GM21528 (cell line): Measurements from ENCODE around the gene DCDC2.
A peak's percentile ranks its signal among the peaks of the same experiment; 100 is the strongest.
"Not testable (repeated sequence)": the region's sequence is repeated elsewhere in the genome, so short reads cannot be mapped to it uniquely, and the experiment has no call there.

Experiments
- ATAC-seq: cut with Tn5 transposase; IDR thresholded peaks from one replicate; pipeline ENCODE4 v1.9.1; 2021; ENCODE audit warnings: mild to moderate bottlenecking, moderate library complexity; ENCODE audit not compliant: unreplicated experiment, low FRiP score

DCDC2 gene

GRCh38 chr6:24228681-24229255 lies 129.1 kb downstream of the DCDC2 start:
- no peak for ATAC-seq

- ATAC-seq, result no peak
These were observed 129.7 kb downstream of the DCDC2 start for GRCh38 chr6:24228123-24228522.

- ATAC-seq, result no peak
These were observed 130.3 kb downstream of the DCDC2 start for GRCh38 chr6:24227556-24227955.

GRCh38 chr6:24226541-24226940 lies 131.3 kb downstream of the DCDC2 start:
- ATAC-seq, result no peak

GRCh38 chr6:24225838-24226237 lies 132.0 kb downstream of the DCDC2 start:
- no peak for ATAC-seq

- no peak for ATAC-seq
These were observed 134.5 kb downstream of the DCDC2 start for GRCh38 chr6:24223115-24223919.

GRCh38 chr6:24219670-24220069 lies 138.2 kb downstream of the DCDC2 start:
- ATAC-seq, result no peak

GRCh38 chr6:24214984-24215383 lies 142.9 kb downstream of the DCDC2 start:
- ATAC-seq, result no peak

- ATAC-seq, result no peak
These were observed 150.4 kb downstream of the DCDC2 start for GRCh38 chr6:24207413-24207812.

GRCh38 chr6:24205020-24205492 lies 152.8 kb downstream of the DCDC2 start:
- ATAC-seq, result peak; percentile 58

GRCh38 chr6:24204113-24204512 lies 153.7 kb downstream of the DCDC2 start:
- ATAC-seq, result not testable (repeated sequence)

GRCh38 chr6:24197892-24198291 lies 160.0 kb downstream of the DCDC2 start:
- no peak for ATAC-seq

GRCh38 chr6:24195836-24196597 lies 161.8 kb downstream of the DCDC2 start:
- ATAC-seq, result no peak

GRCh38 chr6:24194978-24195700 lies 162.7 kb downstream of the DCDC2 start:
- ATAC-seq, result no peak

GRCh38 chr6:24193364-24193763 lies 164.5 kb downstream of the DCDC2 start:
- ATAC-seq, result no peak

- no peak for ATAC-seq
These were observed 166.5 kb downstream of the DCDC2 start for GRCh38 chr6:24191346-24191745.

- no peak for ATAC-seq
These were observed 169.2 kb downstream of the DCDC2 start for GRCh38 chr6:24188578-24189080.

GRCh38 chr6:24187965-24188577 lies 169.8 kb downstream of the DCDC2 start:
- ATAC-seq, result no peak

GRCh38 chr6:24186349-24186748 lies 171.5 kb downstream of the DCDC2 start:
- ATAC-seq, result no peak

- ATAC-seq, result no peak
These were observed 174.3 kb downstream of the DCDC2 start for GRCh38 chr6:24183584-24183983.
